GM12878 (cell line): ENCODE measurements around the gene NOP53.

Experiments
- BHLHE40 ChIP-seq, 2 experiments: fragments of 450-650 bp in 1 of 2; IDR thresholded peaks; 2 replicates each; pipeline ENCODE4 v1.6.1; 2011 to 2017; ENCODE audit warnings: low read depth in 2 of 2, borderline replicate concordance in 1 of 2, improper control_type of control experiment in 1 of 2, low read length in 1 of 2, mild to moderate bottlenecking in 1 of 2
- CTCF ChIP-seq, 3 experiments: IDR thresholded peaks in 2 of 3; conservative IDR thresholded peaks in 1 of 3; 2 replicates each; pipeline ENCODE4 v1.5.1; 2011; ENCODE audit warnings: low read depth in 3 of 3, low read length in 3 of 3, mild to moderate bottlenecking in 3 of 3, control low read depth in 2 of 3, moderate library complexity in 2 of 3, inconsistent platforms in 1 of 3, mixed read lengths in 1 of 3; ENCODE audit not compliant: control insufficient read depth in 2 of 3, insufficient read depth in 1 of 3; ENCODE audit errors: extremely low read depth in 1 of 3
- EZH2 ChIP-seq: IDR thresholded peaks from 2 replicates; pipeline ENCODE4 v1.6.1; 2012; ENCODE audit warnings: low read depth, mild to moderate bottlenecking, control low read depth, inconsistent platforms, low read length, borderline replicate concordance; ENCODE audit not compliant: control insufficient read depth
- PML ChIP-seq: IDR thresholded peaks from 2 replicates; pipeline ENCODE4 v1.6.1; 2012; ENCODE audit warnings: low read length, inconsistent platforms
- POLR2AphosphoS5 ChIP-seq: IDR thresholded peaks from 2 replicates; pipeline ENCODE4 v1.6.1; 2011; ENCODE audit warnings: mild to moderate bottlenecking, low read length, inconsistent platforms
- RAD21 ChIP-seq: IDR thresholded peaks from 2 replicates; pipeline ENCODE4 v1.6.1; 2011; ENCODE audit warnings: mild to moderate bottlenecking, low read depth, low read length, moderate library complexity; ENCODE audit not compliant: insufficient read depth
- REST ChIP-seq: IDR thresholded peaks from 2 replicates; pipeline ENCODE4 v1.6.1; 2012; ENCODE audit warnings: mild to moderate bottlenecking, low read depth, low read length
- RFX5 ChIP-seq: IDR thresholded peaks from 2 replicates; pipeline ENCODE4 v1.6.1; 2011; ENCODE audit warnings: low read depth, low read length, improper control_type of control experiment
- SIX5 ChIP-seq: IDR thresholded peaks from 2 replicates; pipeline ENCODE4 v1.6.1; 2011; ENCODE audit warnings: mild to moderate bottlenecking, low read depth, low read length, moderate library complexity; ENCODE audit not compliant: severe bottlenecking
- ZBTB33 ChIP-seq: fragments of 450-650 bp; IDR thresholded peaks from 2 replicates; pipeline ENCODE4 v1.6.1; 2017; ENCODE audit warnings: mild to moderate bottlenecking

GRCh38 chr19:47719047-47719859 is 26.1 kb upstream of the NOP53 start:
- TF ChIP-seq CTCF (IDR thresholded peaks at IDR 0.05 in 2 of 3, conservative IDR thresholded peaks at IDR 0.05 in 1 of 3; ENCODE audit: control insufficient read depth in 2 of 3, extremely low read depth in 1 of 3, insufficient read depth in 1 of 3, low read depth in 3 of 3, low read length in 3 of 3): no peak
- TF ChIP-seq BHLHE40 (IDR thresholded peaks at IDR 0.05; ENCODE audit: borderline replicate concordance in 1 of 2, low read depth in 2 of 2, low read length in 1 of 2): no peak
- no peak for TF ChIP-seq PML
- TF ChIP-seq RFX5: no peak
- no peak for TF ChIP-seq SIX5
- no peak for TF ChIP-seq EZH2
- TF ChIP-seq POLR2AphosphoS5: no peak
- TF ChIP-seq RAD21: no peak
- TF ChIP-seq REST: no peak
- no peak for TF ChIP-seq ZBTB33
